Astrocyte (in vitro differentiated cells and primary cell): Measurements from ENCODE around the gene CLPSL1.

Experiments used
- CTCF ChIP-seq: IDR thresholded peaks from 2 replicates; pipeline ENCODE4 v1.5.1; 2011; ENCODE audit warnings: low read depth, mild to moderate bottlenecking, inconsistent platforms, low read length, moderate library complexity; ENCODE audit not compliant: insufficient read depth
- EZH2 ChIP-seq: IDR thresholded peaks from 2 replicates; pipeline ENCODE4 v1.6.1; 2012; ENCODE audit warnings: mild to moderate bottlenecking, low read length, inconsistent platforms; ENCODE audit not compliant: insufficient read depth

GRCh38 chr6:35810971-35811698 is 30.3 kb downstream of the CLPSL1 start:
- TF ChIP-seq CTCF (no peak), EZH2 (no peak)
